Cardiac muscle cell (in vitro differentiated cells and primary cell): ENCODE data around the gene MRGPRF. TPM values are rescaled to one million over a fixed set of nuclear protein-coding genes. Genes with fewer than 3 reads are reported as not detected.
"Not testable (repeated sequence)": the region's sequence is repeated elsewhere in the genome, so short reads cannot be mapped to it uniquely, and the experiment has no call there.

Experiments used
- DNase-seq, 2 donors: peaks; one replicate each; pipeline versions ENCODE4 v3.0.0 to v3.0.0-alpha.2; 2010 to 2017; ENCODE audit warnings: low read depth in 1 of 2, low spot score in 1 of 2
- H3K27ac ChIP-seq: fragments of 200-600 bp; sonication (generic); 2 replicates; pipeline ENCODE4 v1.5.1; 2016
- H3K27me3 ChIP-seq: fragments of 200-600 bp; sonication (generic); 2 replicates; pipeline ENCODE4 v1.6.0; 2016; ENCODE audit warnings: control low read depth
- H3K36me3 ChIP-seq: fragments of 200-600 bp; sonication (generic); 2 replicates; pipeline ENCODE4 v1.5.1; 2016; ENCODE audit warnings: control low read depth
- H3K4me1 ChIP-seq: fragments of 200-600 bp; sonication (generic); 2 replicates; pipeline ENCODE4 v1.8.1; 2017; ENCODE audit warnings: low read depth, mild to moderate bottlenecking, mixed run types
- H3K4me3 ChIP-seq: fragments of 200-600 bp; sonication (generic); 2 replicates; pipeline ENCODE4 v1.5.1; 2016; ENCODE audit warnings: mild to moderate bottlenecking
- H3K9me3 ChIP-seq: fragments of 200-600 bp; sonication (generic); 2 replicates; pipeline ENCODE4 v1.5.1; 2017; ENCODE audit warnings: low read depth, mild to moderate bottlenecking, control low read depth
- polyA plus RNA-seq: library from polyadenylated mRNA; unstranded; fragments of >200 nt; fragmentation: Nextera tagmentation; extraction: Ambion mirVana; gene quantifications from 2 replicates; pipeline ENCODE4 v1.2.1, GENCODE V29; 2016
- total RNA-seq: library from RNA; depleted of rRNA; stranded (reverse); fragments of >200 nt; gene quantifications from 2 replicates; pipeline ENCODE4 v1.2.3, GENCODE V29; 2016
- TF ChIP-seq, protein P1 (sequence below): IDR thresholded peaks from 2 replicates; pipeline ENCODE4 v1.5.1; 2012; ENCODE audit warnings: low read depth, mild to moderate bottlenecking, low read length

MRGPRF gene
- total and polyA plus RNA-seq, 2 experiments from 2014 or later: 9.3 to 13.8 TPM

DNA sequence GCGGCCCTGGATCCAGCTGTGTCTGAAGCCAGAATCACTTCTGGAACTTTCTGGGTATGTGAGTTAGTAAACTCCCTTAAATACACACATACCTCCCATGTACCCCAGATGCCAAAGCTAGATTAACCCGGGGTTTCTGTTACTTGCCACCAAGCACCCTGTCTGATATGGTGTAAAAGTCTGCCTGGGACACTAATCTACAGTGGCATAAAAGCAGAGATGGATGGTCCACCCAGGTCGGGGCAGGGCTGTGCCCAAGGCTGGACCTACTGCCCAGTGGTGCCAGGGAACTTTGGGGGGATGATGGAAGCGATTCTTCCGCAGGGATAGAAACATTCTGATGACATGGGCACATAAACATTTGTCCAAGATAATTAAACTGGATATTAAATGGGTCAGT is 12.7 kb downstream of the MRGPRF start:
- no peaks in the 10 kb centered on the region for H3K36me3 ChIP-seq
- no peaks in the 10 kb centered on the region for H3K27me3 ChIP-seq
- peak overlapping the region; percentile 37 for H3K27ac ChIP-seq
- H3K4me1 ChIP-seq: peaks cover 15% of the 10 kb centered on the region
- TF ChIP-seq, protein P1, sequence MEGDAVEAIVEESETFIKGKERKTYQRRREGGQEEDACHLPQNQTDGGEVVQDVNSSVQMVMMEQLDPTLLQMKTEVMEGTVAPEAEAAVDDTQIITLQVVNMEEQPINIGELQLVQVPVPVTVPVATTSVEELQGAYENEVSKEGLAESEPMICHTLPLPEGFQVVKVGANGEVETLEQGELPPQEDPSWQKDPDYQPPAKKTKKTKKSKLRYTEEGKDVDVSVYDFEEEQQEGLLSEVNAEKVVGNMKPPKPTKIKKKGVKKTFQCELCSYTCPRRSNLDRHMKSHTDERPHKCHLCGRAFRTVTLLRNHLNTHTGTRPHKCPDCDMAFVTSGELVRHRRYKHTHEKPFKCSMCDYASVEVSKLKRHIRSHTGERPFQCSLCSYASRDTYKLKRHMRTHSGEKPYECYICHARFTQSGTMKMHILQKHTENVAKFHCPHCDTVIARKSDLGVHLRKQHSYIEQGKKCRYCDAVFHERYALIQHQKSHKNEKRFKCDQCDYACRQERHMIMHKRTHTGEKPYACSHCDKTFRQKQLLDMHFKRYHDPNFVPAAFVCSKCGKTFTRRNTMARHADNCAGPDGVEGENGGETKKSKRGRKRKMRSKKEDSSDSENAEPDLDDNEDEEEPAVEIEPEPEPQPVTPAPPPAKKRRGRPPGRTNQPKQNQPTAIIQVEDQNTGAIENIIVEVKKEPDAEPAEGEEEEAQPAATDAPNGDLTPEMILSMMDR: no peak
- H3K4me3 ChIP-seq: no peak overlapping the region
- no peaks in the 10 kb centered on the region for H3K9me3 ChIP-seq
- no peak for DNase-seq

DNA sequence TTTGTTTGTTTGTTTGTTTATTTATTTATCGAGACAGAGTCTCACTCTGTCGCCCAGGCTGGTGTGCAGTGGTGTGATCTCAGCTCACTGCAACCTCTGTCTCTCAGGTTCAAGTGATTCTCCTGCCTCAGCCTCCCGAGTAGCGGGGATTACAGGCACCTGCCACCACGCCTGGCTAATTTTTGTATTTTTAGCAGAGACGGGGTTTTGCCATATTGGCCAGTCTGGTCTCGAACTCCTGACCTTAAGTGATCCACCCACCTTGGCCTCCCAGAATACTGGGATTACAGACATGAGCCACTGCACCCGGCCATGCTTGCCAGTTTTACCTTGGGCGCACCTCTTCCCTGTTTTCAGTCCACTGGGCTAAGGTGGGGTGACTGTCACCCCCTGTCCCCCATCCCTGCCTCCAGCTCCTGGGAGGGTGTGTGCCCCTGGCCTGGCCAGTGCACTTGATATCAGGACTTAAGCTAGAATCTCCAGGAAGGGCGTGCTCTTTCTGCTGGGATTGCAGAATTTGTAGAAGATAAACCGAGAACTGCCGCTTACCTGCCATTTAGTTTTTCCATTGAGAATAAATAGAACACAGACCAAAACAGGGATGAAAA is 13.2 kb downstream of the MRGPRF start:
- H3K27me3 ChIP-seq, H3K9me3 ChIP-seq, H3K4me3 ChIP-seq, H3K27ac ChIP-seq, DNase-seq, H3K36me3 ChIP-seq: not testable (repeated sequence)
- H3K4me1 ChIP-seq: peaks cover 15% of the 10 kb centered on the region

DNA sequence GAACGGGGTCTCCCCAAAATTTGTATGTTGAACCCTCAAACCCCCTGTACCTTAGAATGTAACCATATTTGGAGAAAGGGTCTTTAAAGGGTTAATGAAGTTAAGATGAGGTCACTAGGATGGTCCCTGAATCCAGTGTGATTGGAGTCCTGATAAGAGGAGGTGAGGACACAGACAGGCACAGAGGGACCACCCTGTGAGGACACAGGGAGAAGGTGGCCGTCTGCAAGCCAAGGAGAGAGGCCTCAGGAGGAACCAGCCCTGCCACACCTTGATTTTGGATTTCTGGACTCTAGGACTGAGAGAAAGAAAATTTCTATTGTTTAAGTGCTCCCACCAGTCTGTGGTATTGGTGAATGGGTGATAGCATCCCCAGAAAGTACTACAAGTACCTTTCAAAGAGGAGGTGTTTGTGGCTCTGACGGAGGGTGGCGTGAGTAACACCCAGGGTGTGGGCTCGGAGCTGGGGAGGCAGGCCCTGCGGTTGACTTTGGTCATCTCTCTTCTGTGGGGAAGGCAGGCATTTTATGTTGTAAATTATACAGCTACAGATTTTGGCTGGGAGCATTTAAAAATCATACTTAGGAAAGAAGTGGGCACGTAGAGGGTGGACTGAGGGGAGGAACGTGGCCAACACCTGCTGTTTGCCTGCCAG is 13.8 kb downstream of the MRGPRF start:
- H3K4me3 ChIP-seq: no peak overlapping the region
- H3K27ac ChIP-seq: no peak overlapping the region
- DNase-seq: no peak
- no peaks in the 10 kb centered on the region for H3K27me3 ChIP-seq
- TF ChIP-seq, protein P1: no peak
- H3K4me1 ChIP-seq: peaks cover 15% of the 10 kb centered on the region
- H3K9me3 ChIP-seq: no peaks in the 10 kb centered on the region
- H3K36me3 ChIP-seq: no peaks in the 10 kb centered on the region

DNA sequence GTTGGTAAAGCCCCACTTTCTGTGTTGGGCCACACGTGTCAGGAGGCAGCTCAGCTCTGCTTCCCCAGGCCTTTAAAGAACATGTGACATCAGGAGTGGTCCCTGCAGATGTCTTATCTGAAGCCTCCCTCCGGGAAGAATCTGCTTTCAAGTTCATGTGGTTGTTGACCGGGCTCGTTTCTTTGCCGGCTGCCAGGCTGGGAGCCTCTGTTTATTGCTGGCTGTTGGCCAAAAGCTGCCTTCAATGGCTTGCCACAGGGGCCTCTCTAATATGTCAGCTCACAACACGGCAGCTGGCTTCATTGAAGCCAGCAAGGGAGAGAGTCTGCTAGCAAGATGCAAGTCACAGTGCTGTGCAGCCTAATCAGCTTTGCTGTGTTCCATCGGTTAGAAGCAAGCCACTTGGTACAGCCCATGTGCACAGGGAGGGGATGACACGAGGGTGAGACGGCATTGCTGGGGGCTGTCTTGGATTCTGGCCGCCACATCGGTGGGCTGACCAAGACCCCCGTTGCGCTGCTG is 14.6 kb downstream of the MRGPRF start:
- peak overlapping the region; percentile 19 for H3K27ac ChIP-seq
- H3K36me3 ChIP-seq: no peaks in the 10 kb centered on the region
- TF ChIP-seq, protein P1: no peak
- peak; percentile 54 to 83 for DNase-seq
- H3K4me1 ChIP-seq: peaks cover 15% of the 10 kb centered on the region
- no peaks in the 10 kb centered on the region for H3K9me3 ChIP-seq
- no peak overlapping the region for H3K4me3 ChIP-seq
- H3K27me3 ChIP-seq: no peaks in the 10 kb centered on the region

DNA sequence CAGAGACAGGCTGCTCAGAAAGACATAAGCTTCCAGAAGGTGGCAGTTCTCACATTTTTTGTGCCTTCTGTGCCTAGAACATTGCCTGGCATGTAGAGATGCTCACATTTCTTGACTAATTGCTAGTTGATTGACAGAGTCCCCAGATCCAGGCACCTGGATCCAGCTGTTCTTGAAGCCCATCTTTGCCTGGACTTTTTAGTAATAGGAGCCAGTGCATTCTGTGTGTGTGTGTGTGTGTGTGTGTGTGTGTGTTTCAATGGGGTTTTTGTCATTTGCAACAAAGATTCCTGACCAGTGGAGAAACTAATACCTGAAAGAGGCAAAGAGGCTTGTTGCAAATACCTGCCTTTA is 15.1 kb downstream of the MRGPRF start:
- H3K4me1 ChIP-seq: peaks cover 15% of the 10 kb centered on the region
- H3K9me3 ChIP-seq: no peaks in the 10 kb centered on the region
- no peaks in the 10 kb centered on the region for H3K36me3 ChIP-seq
- peak overlapping the region; percentile 19 for H3K27ac ChIP-seq
- no peaks in the 10 kb centered on the region for H3K27me3 ChIP-seq
- DNase-seq: no peak
- TF ChIP-seq, protein P1: no peak
- H3K4me3 ChIP-seq: no peak overlapping the region
